Measurements from ENCODE around the gene SLC44A3. TPM values are rescaled to one million over a fixed set of nuclear protein-coding genes. Genes with fewer than 3 reads are reported as not detected.

Gene SLC44A3
- total and polyA plus RNA-seq, 2 experiments from 2014 or later: 2.9 to 4.5 TPM

- H3K4me1 Mint-ChIP-seq: no peaks in the 10 kb centered on the region
- no peak for TF ChIP-seq CREB1 (CRISPR knock-in tag; IDR thresholded peaks at IDR 0.05; ENCODE audit: low read depth)
- no peak for TF ChIP-seq EZH2 (IDR thresholded peaks at IDR 0.05; ENCODE audit: low read depth, unreplicated experiment)
- TF ChIP-seq REST (IDR thresholded peaks at IDR 0.05; ENCODE audit: unreplicated experiment): no peak
- no peak for TF ChIP-seq POLR2AphosphoS5 (IDR thresholded peaks at IDR 0.05; ENCODE audit: low read depth)
- TF ChIP-seq NANOG (IDR thresholded peaks at IDR 0.05; ENCODE audit: borderline replicate concordance): no peak
- no peak for TF ChIP-seq EZH2phosphoT487 (IDR thresholded peaks at IDR 0.05; ENCODE audit: unreplicated experiment)
- no peak for TF ChIP-seq ETS1 (IDR thresholded peaks at IDR 0.05)
- no peak for TF ChIP-seq CTCF (conservative IDR thresholded peaks at IDR 0.05; ENCODE audit: low read depth in 2 of 2)
- TF ChIP-seq ZNF114 (CRISPR knock-in tag; IDR thresholded peaks at IDR 0.05): no peak
- TF ChIP-seq ZNF462 (CRISPR knock-in tag; IDR thresholded peaks at IDR 0.05): no peak
- TF ChIP-seq JUNB (IDR thresholded peaks at IDR 0.05; ENCODE audit: unreplicated experiment): no peak
- TF ChIP-seq ZNF331 (CRISPR knock-in tag; IDR thresholded peaks at IDR 0.05; ENCODE audit: low read depth): no peak
- TF ChIP-seq STAT1 (IDR thresholded peaks at IDR 0.05; ENCODE audit: unreplicated experiment): no peak
- H2AFZ ChIP-seq: 0 out of 2 replicates have a peak overlapping the region, but pooled peaks have one; percentile 12
- no peaks in the 10 kb centered on the region for H3K36me3 Mint-ChIP-seq (ENCODE audit: low read depth)
- no peaks in the 10 kb centered on the region for H4K20me1 ChIP-seq (replicated peaks; ENCODE audit: insufficient read depth)
- H3K27me3 ChIP-seq (ENCODE audit: insufficient read depth): no peaks in the 10 kb centered on the region
- DNase-seq (ENCODE audit: low spot score): no peak
- H3K79me2 ChIP-seq (replicated peaks; ENCODE audit: insufficient read depth): no peaks in the 10 kb centered on the region
- H3K4me3 ChIP-seq: no peak overlapping the region
- no peaks in the 10 kb centered on the region for H3F3A ChIP-seq (replicated peaks; ENCODE audit: low read depth)
- ATAC-seq: peak; percentile 61; the same call in 2 of the 3 replicates
- H3K4me2 ChIP-seq: no peak overlapping the region
- no peaks in the 10 kb centered on the region for H3K36me3 ChIP-seq (ENCODE audit: insufficient read depth)
- H3K9me3 Mint-ChIP-seq: no peaks in the 10 kb centered on the region
- no peak overlapping the region for H3K4me3 Mint-ChIP-seq
- H3K27ac Mint-ChIP-seq: no peak overlapping the region
- H3K27me3 Mint-ChIP-seq (ENCODE audit: insufficient read depth, low read depth, poor library complexity): no peaks in the 10 kb centered on the region
- H3K4me1 ChIP-seq (ENCODE audit: insufficient read depth): no peaks in the 10 kb centered on the region
- H3K27ac ChIP-seq (ENCODE audit: low read depth): no peak overlapping the region
- no peaks in the 10 kb centered on the region for H3K9me2 ChIP-seq (ENCODE audit: insufficient read depth)
Observed at GRCh38 chr1:94783342-94784189, 36.6 kb upstream of the SLC44A3 start.

All from GM23338 (cell line).